ENCODE results near the gene SPECC1L.

SPECC1L gene

DNA sequence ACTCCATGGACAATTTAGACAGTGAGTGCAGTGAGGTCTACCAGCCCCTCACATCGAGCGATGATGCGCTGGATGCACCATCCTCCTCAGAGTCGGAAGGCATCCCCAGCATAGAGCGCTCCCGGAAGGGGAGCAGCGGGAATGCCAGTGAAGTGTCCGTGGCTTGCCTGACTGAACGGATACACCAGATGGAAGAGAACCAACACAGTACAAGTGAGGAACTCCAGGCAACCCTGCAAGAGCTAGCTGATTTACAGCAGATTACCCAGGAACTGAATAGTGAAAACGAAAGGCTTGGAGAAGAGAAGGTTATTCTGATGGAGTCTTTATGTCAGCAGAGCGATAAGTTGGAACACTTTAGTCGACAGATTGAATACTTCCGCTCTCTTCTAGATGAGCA is 51.4 kb downstream of the SPECC1L start:
- DNase-seq = no peak

DNA sequence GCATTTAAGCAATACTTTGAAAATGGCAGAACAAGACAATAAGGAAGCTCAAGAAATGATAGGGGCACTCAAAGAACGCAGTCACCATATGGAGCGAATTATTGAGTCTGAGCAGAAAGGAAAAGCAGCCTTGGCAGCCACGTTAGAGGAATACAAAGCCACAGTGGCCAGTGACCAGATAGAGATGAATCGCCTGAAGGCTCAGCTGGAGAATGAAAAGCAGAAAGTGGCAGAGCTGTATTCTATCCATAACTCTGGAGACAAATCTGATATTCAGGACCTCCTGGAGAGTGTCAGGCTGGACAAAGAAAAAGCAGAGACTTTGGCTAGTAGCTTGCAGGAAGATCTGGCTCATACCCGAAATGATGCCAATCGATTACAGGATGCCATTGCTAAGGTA is 51.9 kb downstream of the SPECC1L start:
- DNase-seq = no peak

GRCh38 chr22:24323233-24323632 is 52.6 kb downstream of the SPECC1L start:
- DNase-seq = no peak

- no peak for DNase-seq
Observed at GRCh38 chr22:24323695-24324094, 53.1 kb downstream of the SPECC1L start.

DNA sequence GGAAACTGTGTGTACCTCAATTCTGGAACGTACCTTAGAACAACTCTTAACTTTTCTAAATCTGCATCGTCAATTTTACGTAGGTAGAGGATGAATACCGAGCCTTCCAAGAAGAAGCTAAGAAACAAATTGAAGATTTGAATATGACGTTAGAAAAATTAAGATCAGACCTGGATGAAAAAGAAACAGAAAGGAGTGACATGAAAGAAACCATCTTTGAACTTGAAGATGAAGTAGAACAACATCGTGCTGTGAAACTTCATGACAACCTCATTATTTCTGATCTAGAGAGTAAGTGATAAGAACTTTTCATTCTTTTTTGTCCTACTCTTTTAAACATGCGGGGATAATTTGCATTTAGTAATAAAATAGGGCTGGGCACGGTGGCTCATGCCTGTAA is 53.5 kb downstream of the SPECC1L start:
- DNase-seq = no peak

- DNase-seq = peak in 2 of 51 donors; percentile 12 to 42
Observed at GRCh38 chr22:24325105-24325757, 54.6 kb downstream of the SPECC1L start.

GRCh38 chr22:24326266-24326665 is 55.6 kb downstream of the SPECC1L start:
- DNase-seq = no peak

DNA sequence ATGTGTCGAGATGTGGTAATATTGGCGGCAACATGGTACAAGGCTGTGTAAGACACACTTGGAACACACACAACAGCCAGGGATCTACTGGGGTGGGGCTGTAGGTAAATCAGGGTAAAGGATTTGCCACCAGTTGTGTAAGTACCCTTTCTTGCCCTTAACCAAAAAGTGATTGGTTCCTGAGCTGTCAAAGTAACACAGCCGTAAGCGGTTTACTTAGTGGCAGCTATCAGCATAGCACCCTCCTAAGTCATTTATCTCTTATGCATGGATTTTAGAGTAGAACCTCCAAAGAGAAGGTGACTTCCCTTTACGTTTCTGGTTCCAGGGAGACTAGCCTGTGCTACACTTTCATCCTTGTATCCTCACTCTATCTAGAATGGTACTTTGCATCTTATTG is 57.2 kb downstream of the SPECC1L start:
- no peak for DNase-seq

GRCh38 chr22:24329453-24329852 is 58.8 kb downstream of the SPECC1L start:
- no peak for DNase-seq

DNA sequence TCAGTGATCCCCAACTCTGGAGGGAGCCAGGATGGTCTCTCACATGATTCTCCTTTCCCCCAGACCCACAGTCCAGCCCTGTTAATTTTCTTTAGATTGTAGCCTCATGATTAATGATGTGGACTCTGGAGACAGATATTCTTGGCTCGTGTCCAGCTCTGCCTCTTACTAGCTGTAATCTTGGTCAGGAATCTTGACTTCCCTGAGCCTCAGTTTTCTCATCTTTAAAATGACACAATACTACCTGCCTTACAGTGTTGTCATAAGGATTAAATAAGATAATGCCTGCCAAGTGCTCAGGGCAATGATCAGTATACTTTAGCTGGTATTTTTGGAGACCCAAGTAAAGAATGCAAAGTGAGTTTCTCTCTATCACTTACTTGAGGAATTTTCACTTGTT is 60.0 kb downstream of the SPECC1L start:
- no peak for DNase-seq

GRCh38 chr22:24331468-24332440 is 61.1 kb downstream of the SPECC1L start:
- DNase-seq = no peak

GRCh38 chr22:24333301-24333700 is 62.7 kb downstream of the SPECC1L start:
- DNase-seq = no peak

- DNase-seq = no peak
Observed at GRCh38 chr22:24335496-24335895, 64.9 kb downstream of the SPECC1L start.

DNA sequence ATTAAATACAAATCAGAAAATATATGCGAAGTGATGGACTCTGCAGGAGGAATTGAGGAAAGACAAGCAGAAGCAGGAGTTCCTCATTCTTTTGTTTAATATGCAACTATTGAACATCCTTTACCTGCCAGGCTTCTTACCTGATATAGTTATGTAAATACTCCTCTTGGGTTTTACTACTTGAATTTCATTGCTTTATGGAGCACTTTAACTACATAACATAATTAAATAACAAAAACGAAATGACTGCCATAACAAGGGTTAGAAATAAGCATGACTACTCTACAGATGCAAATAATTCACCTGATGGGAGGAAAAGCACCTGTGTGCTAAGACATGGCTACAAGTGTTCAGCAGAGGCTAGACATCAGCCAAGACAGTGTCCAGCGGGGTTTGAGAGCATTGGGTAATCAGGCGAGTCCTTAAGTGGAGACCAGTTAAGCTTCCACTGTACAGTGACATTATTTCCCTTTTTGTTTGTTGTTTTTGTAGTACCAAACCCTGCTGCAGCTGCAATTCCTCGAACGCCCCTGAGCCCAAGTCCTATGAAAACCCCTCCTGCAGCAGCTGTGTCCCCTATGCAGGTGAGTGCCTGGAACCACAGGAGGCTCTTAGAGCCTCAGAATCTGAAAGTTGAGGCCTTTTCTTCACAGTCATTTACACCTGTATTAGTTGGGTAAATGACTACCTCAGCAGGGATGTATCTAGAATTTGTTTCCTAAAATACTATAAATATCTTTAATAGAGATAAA is 67.4 kb downstream of the SPECC1L start:
- DNase-seq = no peak

GRCh38 chr22:24338726-24339451 is 68.3 kb downstream of the SPECC1L start:
- DNase-seq = peak in 2 of 51 donors; percentile 7 to 15

DNA sequence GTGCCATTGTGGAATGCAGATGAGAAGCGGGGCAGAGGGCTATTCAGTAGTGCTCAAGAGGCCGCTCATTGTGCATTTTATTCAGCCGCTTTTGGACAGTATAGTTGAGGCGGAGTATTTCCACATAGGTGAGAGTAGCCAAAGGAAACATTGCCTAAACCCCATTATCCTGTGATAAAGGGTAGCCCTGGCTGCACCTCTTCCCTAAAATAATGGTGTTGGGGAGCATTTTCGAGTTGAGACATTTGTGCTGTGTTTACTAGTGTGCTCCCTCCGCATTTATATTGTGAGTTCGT is 68.8 kb downstream of the SPECC1L start:
- DNase-seq = no peak

- DNase-seq = no peak
Observed at GRCh38 chr22:24341627-24342026, 71.0 kb downstream of the SPECC1L start.

GRCh38 chr22:24350627-24351026 is 80.0 kb downstream of the SPECC1L start:
- no peak for DNase-seq

DNA sequence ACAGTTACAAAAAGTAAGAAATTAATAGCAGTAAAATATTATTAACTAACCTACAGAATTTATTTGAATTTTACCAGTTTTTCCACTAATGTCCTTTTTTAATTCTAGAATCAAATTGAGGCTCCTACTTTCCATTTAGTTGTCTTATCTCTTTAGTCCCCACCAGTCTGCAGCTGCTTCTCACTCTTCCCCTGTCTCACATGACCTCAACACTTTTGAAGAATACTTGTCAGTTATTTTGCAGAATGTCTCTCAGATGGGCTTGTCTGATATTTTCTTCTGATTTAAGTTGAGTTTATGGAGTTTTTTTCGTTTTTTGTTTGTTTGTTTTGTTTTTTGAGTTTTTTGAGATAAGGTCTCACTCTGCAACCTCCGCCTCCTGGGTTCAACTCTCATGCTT is 82.5 kb downstream of the SPECC1L start:
- DNase-seq = no peak

- DNase-seq = no peak
Observed at GRCh38 chr22:24355574-24355973, 84.9 kb downstream of the SPECC1L start.

DNA sequence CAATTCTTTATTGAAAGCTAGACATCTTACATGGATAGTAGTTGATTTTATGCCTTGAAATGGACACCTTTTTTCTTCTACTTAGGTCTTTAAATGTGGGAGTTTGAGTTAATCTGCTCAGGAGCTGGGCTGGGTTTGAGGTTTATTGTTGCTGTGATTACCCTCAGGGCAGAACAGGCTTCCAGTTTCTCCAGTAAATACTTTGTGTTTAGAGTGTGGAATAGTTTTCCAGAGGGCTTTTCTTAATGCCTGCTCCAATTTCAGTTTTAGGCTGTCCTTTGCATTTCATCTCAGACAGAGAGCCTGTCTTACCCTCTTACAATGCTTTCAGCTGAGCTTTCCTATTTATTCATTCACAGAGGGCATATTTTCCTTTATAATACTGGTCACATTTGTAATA is 86.9 kb downstream of the SPECC1L start:
- DNase-seq = no peak

All from hypothalamus (tissue), 51 donors.